SK-N-SH (cell line): ENCODE data around the gene SOD1. TPM values are rescaled to one million over a fixed set of nuclear protein-coding genes. Genes with fewer than 3 reads are reported as not detected.

Experiments used
- CTCF ChIA-PET: fragments of 300-600, 350-600 bp; formaldehyde crosslinking; extraction: SDS; loops from one replicate; lab custom pipeline; 2021; lab: Yijun Ruan, JAX
- POLR2A ChIA-PET: fragments of 350-600 bp; sonication (Branson Sonifier 250); formaldehyde crosslinking; extraction: SDS; loops from one replicate; lab custom pipeline; 2020; ENCODE audit warnings: antibody characterized with exemption, inconsistent platforms; lab: Yijun Ruan, JAX
- DNase-seq: peaks from one replicate; pipeline ENCODE4 v3.0.0; 2012
- H2AFZ ChIP-seq: fragments of 200-600 bp; sonication (generic); 2 replicates; pipeline ENCODE4 v1.8.1; 2016; ENCODE audit warnings: antibody characterized with exemption, mild to moderate bottlenecking, low read depth
- H3F3A ChIP-seq: fragments of 200-600 bp; sonication (generic); replicated peaks from 2 replicates; pipeline ENCODE3; 2016; ENCODE audit warnings: antibody characterized with exemption, mild to moderate bottlenecking; ENCODE audit not compliant: insufficient read depth
- H3K27ac ChIP-seq, 2 experiments: fragments of 200-500 bp in 1 of 2; fragments of 200-600 bp in 1 of 2; sonication (Bioruptor generic) in 1 of 2; sonication (generic), shearing (Covaris generic) in 1 of 2; 2 replicates each; pipeline versions ENCODE4 v1.5.1 to v1.6.1; 2014 to 2016; ENCODE audit warnings: low read depth in 2 of 2, inconsistent platforms in 1 of 2, low read length in 1 of 2, mild to moderate bottlenecking in 1 of 2, mixed read lengths in 1 of 2
- H3K27me3 ChIP-seq: fragments of 200-600 bp; sonication (generic), shearing (Covaris generic); 2 replicates; pipeline ENCODE4 v1.6.1; 2016; ENCODE audit warnings: mixed run types; ENCODE audit not compliant: insufficient read depth
- H3K36me3 ChIP-seq, 2 experiments: fragments of 200-500 bp in 1 of 2; fragments of 200-600 bp in 1 of 2; sonication (Bioruptor generic) in 1 of 2; sonication (generic) in 1 of 2; replicated peaks in 1 of 2; 2 replicates each; pipeline versions ENCODE3 to v1.5.1; 2014 to 2016; ENCODE audit warnings: low read length in 1 of 2, mild to moderate bottlenecking in 1 of 2; ENCODE audit not compliant: insufficient read depth in 2 of 2, control insufficient read depth in 1 of 2
- H3K4me1 ChIP-seq, 2 experiments: fragments of 200-500 bp in 1 of 2; fragments of 200-600 bp in 1 of 2; sonication (Bioruptor generic) in 1 of 2; sonication (generic), shearing (Covaris generic) in 1 of 2; 2 replicates each; pipeline versions ENCODE4 v1.5.1 to v1.6.1; 2014 to 2016; ENCODE audit warnings: low read depth in 1 of 2, low read length in 1 of 2, mixed run types in 1 of 2; ENCODE audit not compliant: insufficient read depth in 2 of 2, control insufficient read depth in 1 of 2
- H3K4me2 ChIP-seq: fragments of 200-600 bp; sonication (generic), shearing (Covaris generic); 2 replicates; pipeline ENCODE4 v1.6.1; 2017; ENCODE audit warnings: mixed run types
- H3K4me3 ChIP-seq, 2 experiments: fragments of 200-500 bp in 1 of 2; fragments of 200-600 bp in 1 of 2; sonication (Bioruptor generic) in 1 of 2; sonication (generic), shearing (Covaris generic) in 1 of 2; 2 replicates each; pipeline versions ENCODE4 v1.5.1 to v1.8.1; 2014 to 2016; ENCODE audit warnings: low read depth in 2 of 2, inconsistent platforms in 1 of 2, low read length in 1 of 2, mild to moderate bottlenecking in 1 of 2, mixed read lengths in 1 of 2, moderate library complexity in 1 of 2
- H3K79me2 ChIP-seq: fragments of 200-600 bp; sonication (generic); 2 replicates; pipeline ENCODE4 v1.8.1; 2017; ENCODE audit warnings: mild to moderate bottlenecking; ENCODE audit not compliant: insufficient read depth
- H3K9ac ChIP-seq: fragments of 200-600 bp; sonication (generic); 2 replicates; pipeline ENCODE4 v1.6.1; 2017; ENCODE audit warnings: mixed run types
- H3K9me2 ChIP-seq: fragments of 200-600 bp; sonication (generic); 2 replicates; pipeline ENCODE4 v1.6.1; 2017; ENCODE audit warnings: mixed run types
- H3K9me3 ChIP-seq: fragments of 200-600 bp; sonication (generic); 2 replicates; pipeline ENCODE4 v1.6.1; 2017; ENCODE audit warnings: mixed run types, mild to moderate bottlenecking, moderate library complexity
- H4K20me1 ChIP-seq: fragments of 200-600 bp; sonication (generic); 2 replicates; pipeline ENCODE4 v1.6.1; 2017; ENCODE audit warnings: mild to moderate bottlenecking, mixed run types; ENCODE audit not compliant: insufficient read depth
- CHD2 ChIP-seq: fragments of 150-350 bp; IDR thresholded peaks from 2 replicates; pipeline ENCODE4 v1.6.1; 2018; ENCODE audit warnings: low read length; ENCODE audit not compliant: partially characterized antibody
- ELF1 ChIP-seq: IDR thresholded peaks from 2 replicates; pipeline ENCODE4 v1.4.0; 2012
- EP300 ChIP-seq, 2 experiments: IDR thresholded peaks; 2 replicates each; pipeline versions ENCODE4 v1.4.0 to v1.6.1; 2012; ENCODE audit warnings: borderline replicate concordance in 1 of 2, low read depth in 1 of 2, low read length in 1 of 2
- FOXJ3 ChIP-seq: sonication (generic); formaldehyde crosslinking; IDR thresholded peaks from 2 replicates; pipeline ENCODE4 v1.5.1; 2020; ENCODE audit warnings: mild to moderate bottlenecking, missing genetic modification reagents
- FOXM1 ChIP-seq: IDR thresholded peaks from 2 replicates; pipeline ENCODE4 v1.4.0; 2012; ENCODE audit warnings: low read depth, mild to moderate bottlenecking
- GABPA ChIP-seq: IDR thresholded peaks from 2 replicates; pipeline ENCODE4 v1.4.0; 2012; ENCODE audit warnings: low read depth, mild to moderate bottlenecking
- GATA2 ChIP-seq: sonication (generic); formaldehyde crosslinking; IDR thresholded peaks from 2 replicates; pipeline ENCODE4 v1.5.0; 2020; ENCODE audit warnings: mild to moderate bottlenecking, missing genetic modification reagents
- JUND ChIP-seq: IDR thresholded peaks from 2 replicates; pipeline ENCODE4 v1.4.0; 2012
- MEF2A ChIP-seq: IDR thresholded peaks from 2 replicates; pipeline ENCODE4 v1.4.0; 2012; ENCODE audit warnings: low read depth, borderline replicate concordance
- NFIC ChIP-seq: IDR thresholded peaks from 2 replicates; pipeline ENCODE4 v1.4.0; 2012; ENCODE audit warnings: borderline replicate concordance
- NRF1 ChIP-seq: IDR thresholded peaks from 2 replicates; pipeline ENCODE4 v1.6.1; 2012; ENCODE audit warnings: low read depth, mild to moderate bottlenecking, low read length
- POLR2AphosphoS5 ChIP-seq: IDR thresholded peaks from 2 replicates; pipeline ENCODE4 v1.6.1; 2012; ENCODE audit warnings: low read depth, low read length
- RAD21 ChIP-seq: IDR thresholded peaks from 2 replicates; pipeline ENCODE4 v1.6.1; 2012; ENCODE audit warnings: mild to moderate bottlenecking, low read length
- RFX5 ChIP-seq: IDR thresholded peaks from 2 replicates; pipeline ENCODE4 v1.6.1; 2012; ENCODE audit warnings: mild to moderate bottlenecking, improper control_type of control experiment, low read length
- RXRA ChIP-seq: IDR thresholded peaks from 2 replicates; pipeline ENCODE4 v1.4.0; 2012; ENCODE audit warnings: low read depth, mild to moderate bottlenecking, borderline replicate concordance
- SIN3A ChIP-seq: IDR thresholded peaks from 2 replicates; pipeline ENCODE4 v1.6.1; 2012; ENCODE audit warnings: low read depth, mild to moderate bottlenecking, low read length, moderate library complexity, borderline replicate concordance
- TCF12 ChIP-seq: IDR thresholded peaks from 2 replicates; pipeline ENCODE4 v1.4.0; 2012
- TEAD4 ChIP-seq: IDR thresholded peaks from 2 replicates; pipeline ENCODE4 v1.4.0; 2012; ENCODE audit warnings: mild to moderate bottlenecking, borderline replicate concordance; ENCODE audit not compliant: insufficient read depth
- USF2 ChIP-seq: fragments of 150-350 bp; IDR thresholded peaks from 2 replicates; pipeline ENCODE4 v1.6.1; 2017; ENCODE audit warnings: antibody characterized with exemption, low read length, low read depth, borderline replicate concordance
- YY1 ChIP-seq: IDR thresholded peaks from 2 replicates; pipeline ENCODE4 v1.4.0; 2012; ENCODE audit warnings: low read depth, mild to moderate bottlenecking
- WGBS: methylation state at CpG from one replicate; pipeline ENCODE4 v1.1.6; 2017; ENCODE audit warnings: low lambda C conversion rate; 5-methylcytosine and 5-hydroxymethylcytosine counted together
- polyA plus RNA-seq, 3 experiments: library from polyadenylated mRNA; depleted of rRNA; stranded (reverse); fragments of >200 nt; gene quantifications; 2 replicates each; pipeline ENCODE4 v1.2.3, GENCODE V29; 2012
- TF ChIP-seq, protein P1 (sequence below): fragments of 150-350 bp; IDR thresholded peaks from 2 replicates; pipeline ENCODE4 v1.6.1; 2016; ENCODE audit warnings: mild to moderate bottlenecking, low read depth, low read length
- TF ChIP-seq, protein P2 (sequence below): IDR thresholded peaks from 2 replicates; pipeline ENCODE4 v1.4.0; 2012; ENCODE audit warnings: low read depth, borderline replicate concordance
- TF ChIP-seq, protein P3 (sequence below): fragments of 200-600 bp; sonication (generic); IDR thresholded peaks from 2 replicates; pipeline ENCODE4 v1.6.1; 2017; ENCODE audit warnings: antibody characterized with exemption, mild to moderate bottlenecking, moderate library complexity
- TF ChIP-seq, protein P4 (sequence below): IDR thresholded peaks from 2 replicates; pipeline ENCODE4 v1.6.1; 2012; ENCODE audit warnings: mild to moderate bottlenecking, low read depth, low read length, moderate library complexity
- TF ChIP-seq, protein P5 (sequence below): IDR thresholded peaks from 2 replicates; pipeline ENCODE4; 2012

SOD1 gene
- polyA plus RNA-seq (2012; rRNA removed), result 507 and 572 TPM in 2 replicates
- polyA plus RNA-seq (2012; cell fraction: cytosol; rRNA removed), result 612 and 716 TPM in 2 replicates
- 170 and 195 TPM in 2 replicates for polyA plus RNA-seq (2012; cell fraction: nucleus; rRNA removed)

DNA sequence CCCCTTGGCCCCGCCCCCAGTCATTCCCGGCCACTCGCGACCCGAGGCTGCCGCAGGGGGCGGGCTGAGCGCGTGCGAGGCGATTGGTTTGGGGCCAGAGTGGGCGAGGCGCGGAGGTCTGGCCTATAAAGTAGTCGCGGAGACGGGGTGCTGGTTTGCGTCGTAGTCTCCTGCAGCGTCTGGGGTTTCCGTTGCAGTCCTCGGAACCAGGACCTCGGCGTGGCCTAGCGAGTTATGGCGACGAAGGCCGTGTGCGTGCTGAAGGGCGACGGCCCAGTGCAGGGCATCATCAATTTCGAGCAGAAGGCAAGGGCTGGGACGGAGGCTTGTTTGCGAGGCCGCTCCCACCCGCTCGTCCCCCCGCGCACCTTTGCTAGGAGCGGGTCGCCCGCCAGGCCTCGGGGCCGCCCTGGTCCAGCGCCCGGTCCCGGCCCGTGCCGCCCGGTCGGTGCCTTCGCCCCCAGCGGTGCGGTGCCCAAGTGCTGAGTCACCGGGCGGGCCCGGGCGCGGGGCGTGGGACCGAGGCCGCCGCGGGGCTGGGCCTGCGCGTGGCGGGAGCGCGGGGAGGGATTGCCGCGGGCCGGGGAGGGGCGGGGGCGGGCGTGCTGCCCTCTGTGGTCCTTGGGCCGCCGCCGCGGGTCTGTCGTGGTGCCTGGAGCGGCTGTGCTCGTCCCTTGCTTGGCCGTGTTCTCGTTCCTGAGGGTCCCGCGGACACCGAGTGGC is at the start of gene SOD1:
SOD1 (plus strand) TSS at position 158 of the 723 bp plus-strand sequence; CDS start at position 235, 77 bp downstream.
- H3K36me3 ChIP-seq, result peaks cover 8 to 16% of the 10 kb centered on the region in 2 experiments
- H3K9ac ChIP-seq, result peak within 1 kb of the TSS; percentile 86
- peak within 1 kb of the TSS; percentile 86 to 95 for H3K27ac ChIP-seq
- ChIA-PET POLR2A (no interaction called here), CTCF (no interaction called here)
- H2AFZ ChIP-seq, result peak within 1 kb of the TSS; percentile 69
- no peaks in the 10 kb centered on the region for H3K27me3 ChIP-seq
- H3K4me1 ChIP-seq, result peaks cover 2 to 9% of the 10 kb centered on the region in 2 experiments; a peak in 3 of 4 replicates
- no peaks in the 10 kb centered on the region for H3F3A ChIP-seq
- no CpG with 5 or more reads among the region's 87 CpGs for WGBS
- peaks cover 47% of the 10 kb centered on the region for H3K79me2 ChIP-seq
- H3K9me3 ChIP-seq, result no peaks in the 10 kb centered on the region
- DNase-seq, result peak; percentile 99
- peak within 1 kb of the TSS; percentile 69 for H3K4me2 ChIP-seq
- peaks cover 42% of the 10 kb centered on the region for H4K20me1 ChIP-seq
- H3K9me2 ChIP-seq, result no peaks in the 10 kb centered on the region
- peak within 1 kb of the TSS; percentile 77 to 88 for H3K4me3 ChIP-seq
- TF ChIP-seq, protein P1, sequence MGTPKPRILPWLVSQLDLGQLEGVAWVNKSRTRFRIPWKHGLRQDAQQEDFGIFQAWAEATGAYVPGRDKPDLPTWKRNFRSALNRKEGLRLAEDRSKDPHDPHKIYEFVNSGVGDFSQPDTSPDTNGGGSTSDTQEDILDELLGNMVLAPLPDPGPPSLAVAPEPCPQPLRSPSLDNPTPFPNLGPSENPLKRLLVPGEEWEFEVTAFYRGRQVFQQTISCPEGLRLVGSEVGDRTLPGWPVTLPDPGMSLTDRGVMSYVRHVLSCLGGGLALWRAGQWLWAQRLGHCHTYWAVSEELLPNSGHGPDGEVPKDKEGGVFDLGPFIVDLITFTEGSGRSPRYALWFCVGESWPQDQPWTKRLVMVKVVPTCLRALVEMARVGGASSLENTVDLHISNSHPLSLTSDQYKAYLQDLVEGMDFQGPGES, result no peak
- TF ChIP-seq RXRA, result no peak
- TF ChIP-seq POLR2AphosphoS5, result peak; percentile 99
- no peak for TF ChIP-seq GATA2 (CRISPR knock-in tag)
- TF ChIP-seq, protein P2, sequence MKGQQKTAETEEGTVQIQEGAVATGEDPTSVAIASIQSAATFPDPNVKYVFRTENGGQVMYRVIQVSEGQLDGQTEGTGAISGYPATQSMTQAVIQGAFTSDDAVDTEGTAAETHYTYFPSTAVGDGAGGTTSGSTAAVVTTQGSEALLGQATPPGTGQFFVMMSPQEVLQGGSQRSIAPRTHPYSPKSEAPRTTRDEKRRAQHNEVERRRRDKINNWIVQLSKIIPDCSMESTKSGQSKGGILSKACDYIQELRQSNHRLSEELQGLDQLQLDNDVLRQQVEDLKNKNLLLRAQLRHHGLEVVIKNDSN, result no peak
- TF ChIP-seq TCF12, result no peak
- no peak for TF ChIP-seq GABPA
- no peak for TF ChIP-seq SIN3A
- TF ChIP-seq MEF2A, result no peak
- TF ChIP-seq, protein P3, sequence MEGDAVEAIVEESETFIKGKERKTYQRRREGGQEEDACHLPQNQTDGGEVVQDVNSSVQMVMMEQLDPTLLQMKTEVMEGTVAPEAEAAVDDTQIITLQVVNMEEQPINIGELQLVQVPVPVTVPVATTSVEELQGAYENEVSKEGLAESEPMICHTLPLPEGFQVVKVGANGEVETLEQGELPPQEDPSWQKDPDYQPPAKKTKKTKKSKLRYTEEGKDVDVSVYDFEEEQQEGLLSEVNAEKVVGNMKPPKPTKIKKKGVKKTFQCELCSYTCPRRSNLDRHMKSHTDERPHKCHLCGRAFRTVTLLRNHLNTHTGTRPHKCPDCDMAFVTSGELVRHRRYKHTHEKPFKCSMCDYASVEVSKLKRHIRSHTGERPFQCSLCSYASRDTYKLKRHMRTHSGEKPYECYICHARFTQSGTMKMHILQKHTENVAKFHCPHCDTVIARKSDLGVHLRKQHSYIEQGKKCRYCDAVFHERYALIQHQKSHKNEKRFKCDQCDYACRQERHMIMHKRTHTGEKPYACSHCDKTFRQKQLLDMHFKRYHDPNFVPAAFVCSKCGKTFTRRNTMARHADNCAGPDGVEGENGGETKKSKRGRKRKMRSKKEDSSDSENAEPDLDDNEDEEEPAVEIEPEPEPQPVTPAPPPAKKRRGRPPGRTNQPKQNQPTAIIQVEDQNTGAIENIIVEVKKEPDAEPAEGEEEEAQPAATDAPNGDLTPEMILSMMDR, result no peak
- TF ChIP-seq NRF1, result peak; percentile 47; the same call in 1 of the 2 replicates
- TF ChIP-seq JUND, result no peak
- TF ChIP-seq RFX5, result peak; percentile 50; the same call in 1 of the 2 replicates
- TF ChIP-seq FOXJ3 (CRISPR knock-in tag), result no peak
- TF ChIP-seq USF2, result no peak
- peak; percentile 43 for TF ChIP-seq CHD2
- TF ChIP-seq NFIC, result no peak
- no peak for TF ChIP-seq ELF1
- TF ChIP-seq, protein P4, sequence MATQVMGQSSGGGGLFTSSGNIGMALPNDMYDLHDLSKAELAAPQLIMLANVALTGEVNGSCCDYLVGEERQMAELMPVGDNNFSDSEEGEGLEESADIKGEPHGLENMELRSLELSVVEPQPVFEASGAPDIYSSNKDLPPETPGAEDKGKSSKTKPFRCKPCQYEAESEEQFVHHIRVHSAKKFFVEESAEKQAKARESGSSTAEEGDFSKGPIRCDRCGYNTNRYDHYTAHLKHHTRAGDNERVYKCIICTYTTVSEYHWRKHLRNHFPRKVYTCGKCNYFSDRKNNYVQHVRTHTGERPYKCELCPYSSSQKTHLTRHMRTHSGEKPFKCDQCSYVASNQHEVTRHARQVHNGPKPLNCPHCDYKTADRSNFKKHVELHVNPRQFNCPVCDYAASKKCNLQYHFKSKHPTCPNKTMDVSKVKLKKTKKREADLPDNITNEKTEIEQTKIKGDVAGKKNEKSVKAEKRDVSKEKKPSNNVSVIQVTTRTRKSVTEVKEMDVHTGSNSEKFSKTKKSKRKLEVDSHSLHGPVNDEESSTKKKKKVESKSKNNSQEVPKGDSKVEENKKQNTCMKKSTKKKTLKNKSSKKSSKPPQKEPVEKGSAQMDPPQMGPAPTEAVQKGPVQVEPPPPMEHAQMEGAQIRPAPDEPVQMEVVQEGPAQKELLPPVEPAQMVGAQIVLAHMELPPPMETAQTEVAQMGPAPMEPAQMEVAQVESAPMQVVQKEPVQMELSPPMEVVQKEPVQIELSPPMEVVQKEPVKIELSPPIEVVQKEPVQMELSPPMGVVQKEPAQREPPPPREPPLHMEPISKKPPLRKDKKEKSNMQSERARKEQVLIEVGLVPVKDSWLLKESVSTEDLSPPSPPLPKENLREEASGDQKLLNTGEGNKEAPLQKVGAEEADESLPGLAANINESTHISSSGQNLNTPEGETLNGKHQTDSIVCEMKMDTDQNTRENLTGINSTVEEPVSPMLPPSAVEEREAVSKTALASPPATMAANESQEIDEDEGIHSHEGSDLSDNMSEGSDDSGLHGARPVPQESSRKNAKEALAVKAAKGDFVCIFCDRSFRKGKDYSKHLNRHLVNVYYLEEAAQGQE, result peak; percentile 26; the same call in 1 of the 2 replicates
- TF ChIP-seq FOXM1, result no peak
- TF ChIP-seq YY1, result no peak
- no peak for TF ChIP-seq EP300 (IDR thresholded peaks at IDR 0.05; ENCODE audit: borderline replicate concordance in 1 of 2, low read depth in 1 of 2, low read length in 1 of 2)
- no peak for TF ChIP-seq RAD21
- TF ChIP-seq, protein P5, sequence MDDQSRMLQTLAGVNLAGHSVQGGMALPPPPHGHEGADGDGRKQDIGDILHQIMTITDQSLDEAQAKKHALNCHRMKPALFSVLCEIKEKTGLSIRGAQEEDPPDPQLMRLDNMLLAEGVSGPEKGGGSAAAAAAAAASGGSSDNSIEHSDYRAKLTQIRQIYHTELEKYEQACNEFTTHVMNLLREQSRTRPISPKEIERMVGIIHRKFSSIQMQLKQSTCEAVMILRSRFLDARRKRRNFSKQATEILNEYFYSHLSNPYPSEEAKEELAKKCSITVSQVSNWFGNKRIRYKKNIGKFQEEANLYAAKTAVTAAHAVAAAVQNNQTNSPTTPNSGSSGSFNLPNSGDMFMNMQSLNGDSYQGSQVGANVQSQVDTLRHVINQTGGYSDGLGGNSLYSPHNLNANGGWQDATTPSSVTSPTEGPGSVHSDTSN, result no peak
- TF ChIP-seq TEAD4, result no peak
